Urinary bladder (tissue), 4 donors: ENCODE measurements around the gene NRCAM. TPM values are rescaled to one million over a fixed set of nuclear protein-coding genes. Genes with fewer than 3 reads are reported as not detected.

Experiments
- DNase-seq: peaks from one replicate; pipeline ENCODE4 v3.0.0-alpha.2; 2015; ENCODE audit errors: extremely low spot score
- H3K27ac ChIP-seq: one replicate; pipeline ENCODE4 v1.5.1; 2013; ENCODE audit warnings: low read depth, mild to moderate bottlenecking, moderate library complexity
- H3K36me3 ChIP-seq: one replicate; pipeline ENCODE4 v1.6.1; 2013; ENCODE audit warnings: mild to moderate bottlenecking, moderate library complexity; ENCODE audit not compliant: insufficient read depth
- H3K4me1 ChIP-seq: one replicate; pipeline ENCODE4 v1.6.1; 2013; ENCODE audit warnings: mild to moderate bottlenecking, moderate library complexity; ENCODE audit not compliant: insufficient read depth
- H3K4me3 ChIP-seq: one replicate; pipeline ENCODE4 v1.5.1; 2013; ENCODE audit warnings: low read depth, low read length
- WGBS: extraction: QIAGEN DNeasy Blood & Tissue Kit; methylation state at CpG from one replicate; pipeline ENCODE4 v1.1.7; 2013; 5-methylcytosine and 5-hydroxymethylcytosine counted together
- polyA plus RNA-seq: library from polyadenylated mRNA; stranded (reverse); fragments of 200-250 nt; gene quantifications from one replicate; pipeline ENCODE4 v1.2.3, GENCODE V29; 2013
- total RNA-seq: library from RNA; depleted of rRNA; stranded (reverse); fragments of >200 nt; gene quantifications from one replicate; pipeline ENCODE4 v1.2.3, GENCODE V29; 2014
- donor health status: healthy with polysubstance abuse.
- donor health status: healthy.

NRCAM gene
- total and polyA plus RNA-seq, 2 donors, result 2.0 to 9.7 TPM

GRCh38 chr7:108384716-108385483 is 71.3 kb downstream of the NRCAM start:
- Histone ChIP-seq H3K4me1 (no peaks in the 10 kb centered on the region), H3K27ac (no peak overlapping the region), H3K4me3 (no peak overlapping the region), H3K36me3 (peaks cover 2% of the 10 kb centered on the region)
- no peak for DNase-seq
- 62% methylated on average over 5 of the region's 5 CpGs for WGBS

GRCh38 chr7:108382932-108383331 is 73.3 kb downstream of the NRCAM start:
- H3K36me3 ChIP-seq, result peaks cover 2% of the 10 kb centered on the region
- H3K4me1 ChIP-seq, result no peaks in the 10 kb centered on the region
- no peak overlapping the region for H3K27ac ChIP-seq
- WGBS, result 71% methylated on average over 1 of the region's 1 CpG
- H3K4me3 ChIP-seq, result no peak overlapping the region
- DNase-seq, result no peak

GRCh38 chr7:108380517-108380916 is 75.7 kb downstream of the NRCAM start:
- no peak for DNase-seq
- H3K4me3 ChIP-seq, result no peak overlapping the region
- H3K4me1 ChIP-seq, result no peaks in the 10 kb centered on the region
- H3K36me3 ChIP-seq, result peaks cover 2% of the 10 kb centered on the region
- no peak overlapping the region for H3K27ac ChIP-seq

- H3K36me3 ChIP-seq, result no peaks in the 10 kb centered on the region
- no peaks in the 10 kb centered on the region for H3K4me1 ChIP-seq
- H3K27ac ChIP-seq, result no peak overlapping the region
- no peak overlapping the region for H3K4me3 ChIP-seq
- DNase-seq, result no peak
These were observed 80.0 kb downstream of the NRCAM start for GRCh38 chr7:108376206-108376605.

- DNase-seq, result no peak
- Histone ChIP-seq H3K4me3 (no peak overlapping the region), H3K36me3 (no peaks in the 10 kb centered on the region), H3K27ac (no peak overlapping the region), H3K4me1 (no peaks in the 10 kb centered on the region)
- WGBS, result 78% methylated on average over 1 of the region's 1 CpG
These were observed 80.6 kb downstream of the NRCAM start for GRCh38 chr7:108375668-108376067.

GRCh38 chr7:108374899-108375298 is 81.3 kb downstream of the NRCAM start:
- no peaks in the 10 kb centered on the region for H3K36me3 ChIP-seq
- DNase-seq, result no peak

GRCh38 chr7:108372618-108373017 is 83.6 kb downstream of the NRCAM start:
- Histone ChIP-seq H3K4me3 (no peak overlapping the region), H3K4me1 (no peaks in the 10 kb centered on the region), H3K27ac (no peak overlapping the region), H3K36me3 (no peaks in the 10 kb centered on the region)
- no peak for DNase-seq
- 73% methylated on average over 2 of the region's 2 CpGs for WGBS

More at GRCh38 chr7:108374899-108375298, 81.3 kb downstream of the NRCAM start:
- H3K27ac ChIP-seq, result no peak overlapping the region
- H3K4me3 ChIP-seq, result no peak overlapping the region
- H3K4me1 ChIP-seq, result no peaks in the 10 kb centered on the region

- H3K27ac ChIP-seq, result no peak overlapping the region
- no peaks in the 10 kb centered on the region for H3K36me3 ChIP-seq
- H3K4me3 ChIP-seq, result no peak overlapping the region
- no peak for DNase-seq
- H3K4me1 ChIP-seq, result no peaks in the 10 kb centered on the region
- WGBS, result 65% methylated on average over 2 of the region's 2 CpGs
These were observed 85.6 kb downstream of the NRCAM start for GRCh38 chr7:108370616-108371015.

GRCh38 chr7:108368466-108368865 is 87.8 kb downstream of the NRCAM start:
- DNase-seq, result no peak
- no peak overlapping the region for H3K27ac ChIP-seq
- H3K4me1 ChIP-seq, result no peaks in the 10 kb centered on the region
- no peak overlapping the region for H3K4me3 ChIP-seq
- WGBS, result 52% methylated on average over 5 of the region's 5 CpGs
- no peaks in the 10 kb centered on the region for H3K36me3 ChIP-seq

GRCh38 chr7:108367946-108368345 is 88.3 kb downstream of the NRCAM start:
- Histone ChIP-seq H3K4me3 (no peak overlapping the region), H3K27ac (no peak overlapping the region), H3K36me3 (no peaks in the 10 kb centered on the region), H3K4me1 (no peaks in the 10 kb centered on the region)
- WGBS, result 36% methylated on average over 6 of the region's 6 CpGs
- no peak for DNase-seq

GRCh38 chr7:108367314-108367713 is 88.9 kb downstream of the NRCAM start:
- DNase-seq, result no peak
- H3K27ac ChIP-seq, result no peak overlapping the region
- H3K36me3 ChIP-seq, result no peaks in the 10 kb centered on the region
- H3K4me3 ChIP-seq, result no peak overlapping the region
- no peaks in the 10 kb centered on the region for H3K4me1 ChIP-seq

- H3K27ac ChIP-seq, result no peak overlapping the region
- H3K4me1 ChIP-seq, result no peaks in the 10 kb centered on the region
- DNase-seq, result no peak
- no peak overlapping the region for H3K4me3 ChIP-seq
- H3K36me3 ChIP-seq, result no peaks in the 10 kb centered on the region
These were observed 92.6 kb downstream of the NRCAM start for GRCh38 chr7:108363659-108364058.

- no peaks in the 10 kb centered on the region for H3K36me3 ChIP-seq
- WGBS, result 71% methylated on average over 2 of the region's 2 CpGs
- no peaks in the 10 kb centered on the region for H3K4me1 ChIP-seq
- H3K4me3 ChIP-seq, result no peak overlapping the region
- DNase-seq, result no peak
- no peak overlapping the region for H3K27ac ChIP-seq
These were observed 96.0 kb downstream of the NRCAM start for GRCh38 chr7:108360058-108360800.

GRCh38 chr7:108358553-108358952 is 97.7 kb downstream of the NRCAM start:
- Histone ChIP-seq H3K4me1 (no peaks in the 10 kb centered on the region), H3K27ac (no peak overlapping the region), H3K4me3 (no peak overlapping the region), H3K36me3 (no peaks in the 10 kb centered on the region)
- WGBS, result 29% methylated on average over 4 of the region's 4 CpGs
- DNase-seq, result no peak
